OCI-LY3 (cell line): ENCODE measurements around the gene CFAP46.

ENCODE experiments used
- H2AFZ ChIP-seq: fragments of 200-600, 300-600 bp; shearing (Covaris generic); 2 replicates; pipeline ENCODE4 v1.6.0; 2014; ENCODE audit warnings: antibody characterized with exemption, low read depth, low read length
- H3K27ac ChIP-seq: fragments of 200-600, 300-600 bp; sonication (generic); 2 replicates; pipeline ENCODE4 v1.5.1; 2014; ENCODE audit warnings: mild to moderate bottlenecking, low read length, moderate library complexity, mixed read lengths
- H3K27me3 ChIP-seq: fragments of 200-600, 300-600 bp; sonication (generic); 2 replicates; pipeline ENCODE4 v1.6.1; 2014; ENCODE audit warnings: low read depth, low read length, mixed read lengths
- H3K36me3 ChIP-seq: fragments of 200-600, 300-600 bp; sonication (generic); replicated peaks from 2 replicates; pipeline ENCODE3; 2014; ENCODE audit warnings: low read depth, low read length, mixed read lengths
- H3K4me1 ChIP-seq: fragments of 300-600, 200-600 bp; sonication (generic); 2 replicates; pipeline ENCODE4 v1.6.1; 2014; ENCODE audit warnings: low read length, mixed read lengths
- H3K4me2 ChIP-seq: fragments of 200-600, 300-600 bp; sonication (generic); 2 replicates; pipeline ENCODE4 v1.6.1; 2014; ENCODE audit warnings: low read length, mixed read lengths
- H3K4me3 ChIP-seq: fragments of 300-600, 200-600 bp; sonication (generic); 2 replicates; pipeline ENCODE4 v1.5.1; 2014; ENCODE audit warnings: antibody characterized with exemption, mild to moderate bottlenecking, low read length, moderate library complexity
- H3K79me2 ChIP-seq: fragments of 300-600, 200-600 bp; shearing (Covaris generic); 2 replicates; pipeline ENCODE4 v1.6.1; 2014; ENCODE audit warnings: mild to moderate bottlenecking, low read length, mixed read lengths
- H3K9ac ChIP-seq: fragments of 300-600, 200-600 bp; shearing (Covaris generic); 2 replicates; pipeline ENCODE4 v1.6.0; 2014; ENCODE audit warnings: mild to moderate bottlenecking, low read length, moderate library complexity
- H3K9me3 ChIP-seq: fragments of 200-600, 300-600 bp; shearing (Covaris generic); 2 replicates; pipeline ENCODE4 v1.6.1; 2014; ENCODE audit warnings: low read length, mixed read lengths; ENCODE audit not compliant: insufficient read depth
- H4K20me1 ChIP-seq: fragments of 200-600, 300-600 bp; sonication (generic); 2 replicates; pipeline ENCODE4 v1.6.1; 2016; ENCODE audit warnings: low read length, mixed read lengths; ENCODE audit not compliant: insufficient read depth
- CTCF ChIP-seq: fragments of 200-600, 300-600 bp; sonication (generic); IDR thresholded peaks from 2 replicates; pipeline ENCODE4 v1.5.1; 2014; ENCODE audit warnings: antibody characterized with exemption, low read length, low read depth
- EZH2phosphoT487 ChIP-seq: fragments of 200-600 bp; shearing (Covaris generic); IDR thresholded peaks from 2 replicates; pipeline ENCODE4 v1.6.1; 2018; ENCODE audit warnings: antibody characterized with exemption, mixed run types, low read depth

Gene CFAP46

DNA sequence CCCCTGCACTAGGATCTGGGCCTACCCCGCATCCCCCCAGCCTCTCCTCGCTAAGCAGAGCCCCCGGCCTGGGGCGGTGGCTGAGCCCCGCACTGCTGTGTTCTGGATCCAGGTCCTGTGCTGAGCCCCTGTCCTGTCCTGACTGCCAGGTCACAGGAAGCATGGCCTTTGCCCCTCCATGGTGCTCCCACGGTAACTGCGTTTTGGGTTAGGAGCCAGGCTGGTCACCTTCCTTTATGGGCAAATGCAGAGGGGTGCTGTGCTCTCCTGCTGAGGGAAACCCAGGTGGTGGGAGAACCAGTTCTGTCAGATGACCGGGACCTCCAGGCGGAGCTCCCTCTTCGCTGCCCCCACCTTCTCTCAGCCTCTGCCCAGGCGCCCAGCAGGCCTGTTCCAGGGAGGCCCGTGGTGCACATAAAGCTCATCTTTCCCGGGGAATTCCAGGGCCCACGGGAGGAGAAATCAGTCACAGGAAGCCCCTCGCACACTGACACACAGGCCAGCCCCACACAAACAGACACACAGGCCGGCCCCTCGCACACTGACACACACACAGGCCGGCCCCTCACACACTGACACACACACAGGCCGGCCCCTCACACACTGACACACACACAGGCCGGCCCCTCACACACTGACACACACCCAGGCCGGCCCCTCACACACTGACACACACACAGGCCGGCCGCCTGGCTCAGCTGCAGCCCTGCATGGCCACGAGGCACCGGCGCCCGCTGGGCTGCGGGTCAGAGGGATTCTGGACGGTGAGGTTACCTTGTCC lies 75.6 kb downstream of the CFAP46 start:
- no peak overlapping the region for H3K4me3 ChIP-seq
- H3K27me3 ChIP-seq: no peaks in the 10 kb centered on the region

DNA sequence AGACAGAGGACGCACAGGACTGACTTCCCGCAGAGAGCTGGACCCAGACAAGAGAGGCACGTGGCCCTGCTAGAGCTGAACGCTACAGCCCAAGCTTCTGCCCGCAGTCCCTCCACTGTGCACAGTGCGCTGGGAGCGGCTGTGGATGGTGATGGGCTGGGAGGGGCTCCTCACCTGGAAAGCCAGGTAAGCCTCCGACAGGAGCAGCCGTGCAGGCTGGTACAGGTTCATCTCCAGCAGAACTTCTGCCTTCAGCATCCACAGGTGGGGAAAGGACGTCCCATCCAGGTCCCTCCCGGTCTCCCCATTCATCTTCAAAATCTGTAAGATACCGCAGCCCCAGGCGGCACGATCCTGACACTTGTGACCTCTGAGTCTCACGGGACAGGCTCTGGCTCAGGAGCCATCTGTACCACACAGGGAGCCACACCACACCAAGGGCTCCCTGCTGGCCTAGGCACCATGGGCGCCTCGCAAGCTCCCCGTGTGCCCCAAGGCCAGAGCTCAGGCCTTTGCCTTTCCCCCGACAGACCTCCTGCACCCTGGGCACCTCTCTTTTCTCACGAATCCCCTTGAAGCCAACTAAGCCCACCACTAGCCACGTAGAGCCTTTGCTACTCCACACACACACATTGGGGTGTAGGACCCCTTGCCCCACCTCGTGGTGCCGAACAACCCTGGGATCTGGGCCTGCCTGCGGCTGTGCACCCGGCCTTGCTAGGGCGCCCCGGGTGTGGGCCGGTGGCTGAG lies 76.3 kb downstream of the CFAP46 start:
- TF ChIP-seq CTCF (no peak), EZH2phosphoT487 (no peak)
- Histone ChIP-seq H3K79me2 (no peaks in the 10 kb centered on the region), H4K20me1 (no peaks in the 10 kb centered on the region), H2AFZ (no peak overlapping the region), H3K9ac (no peak overlapping the region), H3K27me3 (no peaks in the 10 kb centered on the region), H3K27ac (no peak overlapping the region), H3K4me1 (no peaks in the 10 kb centered on the region), H3K4me2 (no peak overlapping the region), H3K36me3 (no peaks in the 10 kb centered on the region), H3K4me3 (no peak overlapping the region), H3K9me3 (no peaks in the 10 kb centered on the region)

More for the DNA sequence above, 75.6 kb downstream of the CFAP46 start:
- Histone ChIP-seq H3K27ac (no peak overlapping the region), H3K9ac (no peak overlapping the region), H2AFZ (no peak overlapping the region), H3K79me2 (no peaks in the 10 kb centered on the region), H4K20me1 (no peaks in the 10 kb centered on the region), H3K36me3 (no peaks in the 10 kb centered on the region), H3K4me1 (no peaks in the 10 kb centered on the region), H3K4me2 (no peak overlapping the region), H3K9me3 (no peaks in the 10 kb centered on the region)
- TF ChIP-seq CTCF: no peak
- no peak for TF ChIP-seq EZH2phosphoT487

- Histone ChIP-seq H4K20me1 (no peaks in the 10 kb centered on the region), H3K4me2 (no peak overlapping the region), H3K9ac (no peak overlapping the region), H3K27me3 (no peaks in the 10 kb centered on the region), H3K36me3 (no peaks in the 10 kb centered on the region), H3K79me2 (no peaks in the 10 kb centered on the region), H3K27ac (no peak overlapping the region), H3K9me3 (no peaks in the 10 kb centered on the region), H2AFZ (no peak overlapping the region), H3K4me3 (no peak overlapping the region), H3K4me1 (no peaks in the 10 kb centered on the region)
- TF ChIP-seq CTCF (no peak), EZH2phosphoT487 (no peak)
Measured at GRCh38 chr10:132865171-132865631, 77.2 kb downstream of the CFAP46 start.
